ENCODE data around the gene PPP1R14C. TPM values are rescaled to one million over a fixed set of nuclear protein-coding genes. Genes with fewer than 3 reads are reported as not detected.
"Not testable (repeated sequence)": the region's sequence is repeated elsewhere in the genome, so short reads cannot be mapped to it uniquely, and the experiment has no call there.

PPP1R14C gene
- polyA plus RNA-seq, 5 donors: 11.4 to 29.8 (median 18.2) TPM

DNA sequence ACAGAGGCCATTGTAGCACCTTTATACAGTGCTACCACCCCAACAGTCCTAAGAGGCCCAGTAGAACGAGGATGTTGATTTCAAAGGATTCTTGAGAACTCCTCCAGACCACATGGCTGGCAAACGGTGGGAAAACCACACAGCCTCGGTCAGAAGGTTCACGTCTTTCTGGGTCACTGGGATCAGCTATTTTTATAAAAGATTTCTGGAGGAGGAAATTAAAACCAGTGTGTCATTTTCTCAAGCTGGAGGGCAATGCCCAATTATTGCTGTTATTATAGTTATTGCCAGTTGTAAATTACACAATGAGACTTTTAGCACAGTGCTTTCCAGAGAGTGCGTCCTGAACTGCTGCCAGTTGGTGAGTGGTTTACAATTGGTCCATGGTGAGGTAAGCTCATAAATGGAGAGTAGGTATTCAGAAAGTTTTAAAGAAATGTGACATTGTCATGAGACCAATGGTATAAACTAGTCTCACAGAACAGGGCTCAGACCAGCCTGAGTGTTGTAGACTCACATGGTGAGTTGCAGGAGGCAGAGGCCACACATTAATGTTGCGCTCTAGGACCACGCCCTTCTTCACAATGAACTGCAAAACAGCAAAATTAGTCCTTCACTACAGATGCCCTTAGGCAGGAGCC is 8.4 kb upstream of the PPP1R14C start:
- DNase-seq: no peak

DNA sequence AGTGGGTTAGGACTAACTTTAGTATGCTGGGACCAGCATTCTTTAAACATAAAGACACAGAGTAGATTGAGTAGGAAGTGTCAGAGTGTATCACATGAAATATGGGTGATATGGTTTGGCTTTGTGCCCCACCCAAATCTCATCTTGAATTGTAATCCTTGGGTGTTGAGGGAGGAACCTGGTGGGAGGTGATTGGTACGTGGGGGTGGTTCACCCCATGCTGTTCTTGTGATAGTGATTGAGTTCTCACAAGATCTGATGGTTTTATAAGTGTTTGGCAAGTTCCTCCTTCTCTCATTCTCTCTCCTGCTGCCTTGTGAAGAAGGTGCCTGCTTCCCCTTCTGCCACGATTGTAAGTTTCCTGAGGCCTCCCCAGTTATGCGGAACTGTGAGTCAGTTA is 5.1 kb upstream of the PPP1R14C start:
- DNase-seq: not testable (repeated sequence)

DNA sequence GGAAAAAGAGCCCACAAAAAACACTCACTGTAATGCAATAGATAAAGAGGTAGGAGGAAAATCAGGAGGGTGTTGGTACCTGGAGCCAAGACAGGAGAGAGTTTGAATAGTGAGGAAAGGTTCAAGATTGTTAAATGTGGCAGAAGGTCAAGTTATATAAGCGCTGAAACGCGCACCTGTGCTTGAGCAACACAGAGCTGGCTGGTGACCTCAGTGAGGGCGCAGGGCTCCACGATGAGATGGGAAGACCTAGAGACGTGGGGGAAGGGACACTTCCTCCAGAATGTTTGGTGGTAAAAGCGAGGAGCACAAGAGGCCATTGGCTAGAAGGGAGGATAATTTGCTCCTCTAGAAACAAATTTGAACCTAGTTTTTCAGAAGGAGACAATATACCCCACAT is 4.2 kb upstream of the PPP1R14C start:
- DNase-seq: no peak

DNA sequence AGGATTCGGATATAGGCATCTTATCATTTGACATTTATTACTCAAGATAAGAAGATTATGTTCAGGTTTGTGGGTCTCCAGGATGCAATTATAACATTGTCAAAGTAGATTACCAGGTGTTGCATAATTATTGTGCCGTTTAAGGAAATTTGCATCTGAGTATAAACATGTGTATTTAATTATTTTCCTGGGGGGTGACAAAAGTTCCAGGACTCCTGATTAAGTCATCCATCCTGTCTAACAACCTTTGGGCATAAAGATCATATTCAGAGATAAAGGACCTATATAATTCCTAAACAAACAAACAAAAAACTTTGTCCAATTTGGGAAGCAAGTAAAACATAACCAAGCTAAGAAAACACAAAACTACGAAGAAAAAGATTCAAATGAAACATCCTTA is 3.3 kb upstream of the PPP1R14C start:
- DNase-seq: no peak

DNA sequence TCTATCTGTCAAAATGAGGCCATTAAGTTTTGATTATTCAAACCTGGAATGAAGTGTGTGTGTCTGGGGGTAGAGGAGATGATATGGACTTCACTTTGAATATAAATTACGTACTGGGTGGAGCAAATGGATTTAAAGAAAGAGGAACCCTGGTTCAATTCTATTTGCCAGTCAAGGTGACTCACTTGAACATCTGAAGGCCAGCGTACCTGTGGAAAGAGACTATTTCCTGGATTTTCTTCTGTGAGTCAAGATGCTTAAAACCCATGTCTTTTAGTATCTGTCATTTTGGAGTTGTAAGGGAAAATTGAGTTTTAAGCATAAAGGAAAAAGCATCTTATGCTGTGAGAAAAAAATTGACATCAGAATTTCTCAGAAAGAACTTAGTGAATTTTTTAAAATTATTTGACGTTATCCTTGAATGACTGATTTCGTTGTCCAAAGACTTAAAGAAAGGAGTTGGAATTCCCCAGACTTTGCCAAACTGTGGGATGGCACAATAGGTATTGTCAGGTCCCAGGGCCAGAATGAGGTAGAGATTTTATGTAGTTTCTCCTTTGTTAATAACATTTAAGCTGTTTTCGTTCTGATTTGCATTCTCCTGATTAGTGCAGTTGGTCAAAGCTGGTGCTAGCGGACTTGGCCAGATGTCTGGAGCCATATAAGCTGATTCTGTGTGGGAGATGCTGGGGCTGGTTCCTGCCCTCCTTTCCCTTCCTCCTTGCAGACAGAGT is 2.4 kb upstream of the PPP1R14C start:
- no peak for DNase-seq

DNA sequence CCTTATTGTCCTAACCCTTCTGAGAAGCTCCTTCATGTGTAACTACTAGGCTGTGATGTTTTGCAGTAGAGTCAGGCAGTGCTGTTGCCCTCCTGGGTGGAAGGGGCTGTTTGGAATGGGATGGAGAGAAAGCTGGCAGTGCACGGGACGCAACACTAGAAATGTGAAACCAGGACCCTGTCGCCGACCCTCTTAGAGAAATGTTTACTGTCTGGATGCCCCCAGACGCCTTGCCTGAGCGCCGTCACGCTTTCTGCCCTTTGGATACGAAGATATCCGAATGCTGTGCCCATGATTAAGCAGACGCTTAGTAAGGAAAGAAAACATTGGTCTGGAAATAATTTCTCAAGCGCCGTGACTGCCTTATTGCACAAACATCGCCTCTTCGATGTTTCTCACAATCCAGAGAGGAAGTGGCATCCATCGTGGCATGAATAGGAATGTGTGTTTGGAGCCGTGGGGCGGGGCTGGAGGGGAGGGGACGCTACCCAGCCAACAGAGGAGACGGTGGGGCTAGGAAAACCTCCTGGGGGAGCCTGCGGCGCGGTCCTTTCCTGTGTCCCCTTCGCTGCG is 661 bp upstream of the PPP1R14C start:
- DNase-seq: no peak

DNA sequence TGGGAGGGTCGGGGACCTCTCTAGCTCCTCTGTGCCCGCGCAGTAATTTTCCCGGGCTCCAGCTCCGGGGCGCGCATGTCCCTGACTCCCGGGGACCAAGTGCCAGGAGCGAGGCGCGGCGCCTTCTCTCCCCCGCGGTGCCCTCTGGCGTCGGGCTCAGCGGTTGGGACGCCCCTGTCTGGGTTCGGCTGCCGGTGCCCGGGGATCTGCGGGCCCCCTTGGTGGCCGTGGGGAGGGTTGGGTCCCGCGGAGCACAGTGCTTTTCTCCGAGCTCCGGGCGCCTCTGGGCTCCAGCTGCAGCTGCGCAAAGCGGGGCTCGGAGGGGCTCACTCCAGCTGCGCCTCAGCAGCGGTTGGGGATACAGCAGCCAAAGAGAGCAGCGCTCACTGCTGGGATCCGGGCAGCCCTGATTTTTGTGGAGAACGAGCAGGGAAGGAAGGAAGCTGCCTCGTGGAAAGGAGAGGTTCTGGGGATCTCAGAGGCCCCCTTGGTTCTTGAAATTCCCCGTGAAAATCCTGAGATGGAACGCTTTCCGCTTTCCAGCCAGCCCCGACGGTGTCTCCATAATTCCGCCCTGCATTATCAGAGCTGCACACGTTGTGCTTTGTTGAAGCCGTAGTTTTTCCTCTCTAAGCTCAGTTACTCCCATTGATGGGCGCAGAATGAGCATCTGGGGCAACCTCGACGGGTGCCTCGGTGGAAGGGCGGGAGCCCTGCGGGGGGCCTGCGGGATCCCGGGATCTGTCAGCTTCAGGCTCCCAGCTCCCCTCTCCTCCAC is 861 bp downstream of the PPP1R14C start:
- no peak for DNase-seq

DNA sequence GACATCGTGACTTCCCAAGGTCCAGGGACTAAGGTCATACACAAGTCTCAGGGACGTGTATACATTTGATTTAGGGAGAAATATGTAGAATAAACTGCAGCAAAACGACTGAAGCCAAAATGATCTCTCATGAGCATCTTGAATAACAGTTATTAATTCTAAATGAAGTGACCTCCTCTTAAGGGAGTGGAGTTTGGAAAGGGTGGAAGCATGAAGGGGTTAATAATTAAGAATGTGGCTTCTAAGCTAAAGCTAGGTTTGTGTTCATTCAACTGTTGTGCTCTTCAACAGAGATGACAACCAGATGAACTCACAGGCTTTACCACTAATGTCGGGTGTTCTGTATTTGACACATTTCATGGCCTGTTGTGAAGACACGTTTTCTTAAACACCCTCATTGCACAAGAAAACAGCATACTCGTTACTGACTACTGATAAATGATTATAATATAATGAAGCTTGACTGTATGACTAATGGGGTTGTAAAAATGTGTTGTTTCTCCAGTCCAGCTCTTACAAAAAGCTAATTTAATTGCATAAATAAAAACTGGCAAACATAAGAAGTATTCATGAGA is 1.5 kb downstream of the PPP1R14C start:
- no peak for DNase-seq

DNA sequence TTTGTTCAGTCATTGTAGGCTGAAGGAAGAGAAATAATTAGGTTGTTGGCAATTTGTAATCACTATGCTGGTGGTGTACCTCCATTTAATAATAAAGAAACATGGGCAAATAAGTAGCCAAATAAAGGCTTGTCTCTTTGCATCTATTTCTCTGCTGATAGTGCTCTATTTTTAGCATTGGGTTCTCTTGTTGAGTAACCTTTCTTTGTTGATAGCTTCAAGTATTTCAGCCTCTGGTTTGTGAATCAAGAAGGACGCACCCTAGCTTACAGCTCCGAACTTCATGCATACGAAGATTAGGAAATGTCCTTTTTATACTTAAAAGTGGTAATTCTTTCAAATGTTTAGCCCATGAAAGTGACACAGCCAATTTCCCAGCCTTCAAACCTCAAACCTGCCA is 2.6 kb downstream of the PPP1R14C start:
- no peak for DNase-seq

DNA sequence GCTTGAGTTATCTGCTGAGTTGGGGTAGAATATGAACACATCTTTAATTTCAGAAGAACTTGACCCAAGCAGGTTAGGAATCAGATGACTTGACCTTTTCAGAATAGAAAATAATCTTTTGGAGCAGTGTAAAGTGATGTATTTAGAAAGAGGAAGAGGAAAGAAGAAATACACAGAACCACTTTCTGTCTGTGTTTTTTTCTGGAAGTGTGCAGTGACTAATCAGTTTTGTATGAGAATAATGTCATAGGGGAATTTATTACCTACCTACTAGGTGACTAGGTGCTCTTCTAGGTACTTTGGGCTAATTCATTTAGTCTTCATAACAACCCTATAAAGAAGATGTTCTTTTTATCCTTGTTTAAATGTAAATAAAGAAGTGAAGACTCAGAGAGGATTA is 3.0 kb downstream of the PPP1R14C start:
- DNase-seq: no peak

DNA sequence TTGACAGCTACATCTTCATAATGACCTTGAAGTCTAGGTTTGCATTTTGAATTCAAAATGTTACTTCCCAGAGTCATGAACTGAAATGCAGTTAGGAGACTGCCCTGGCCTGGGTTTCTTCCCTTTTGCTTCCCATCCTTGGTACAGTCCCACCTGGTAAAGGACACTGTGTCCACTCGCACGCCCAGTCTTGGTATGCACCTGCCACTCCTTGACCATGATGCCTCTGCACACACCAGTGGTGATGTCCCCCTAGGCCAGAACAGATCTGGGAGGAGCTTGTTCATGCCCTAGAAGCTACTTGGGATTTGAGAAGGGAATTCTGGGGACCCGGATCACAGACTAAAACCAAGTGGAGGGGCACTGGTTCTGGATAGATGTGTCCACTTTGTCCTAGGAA is 3.6 kb downstream of the PPP1R14C start:
- no peak for DNase-seq

DNA sequence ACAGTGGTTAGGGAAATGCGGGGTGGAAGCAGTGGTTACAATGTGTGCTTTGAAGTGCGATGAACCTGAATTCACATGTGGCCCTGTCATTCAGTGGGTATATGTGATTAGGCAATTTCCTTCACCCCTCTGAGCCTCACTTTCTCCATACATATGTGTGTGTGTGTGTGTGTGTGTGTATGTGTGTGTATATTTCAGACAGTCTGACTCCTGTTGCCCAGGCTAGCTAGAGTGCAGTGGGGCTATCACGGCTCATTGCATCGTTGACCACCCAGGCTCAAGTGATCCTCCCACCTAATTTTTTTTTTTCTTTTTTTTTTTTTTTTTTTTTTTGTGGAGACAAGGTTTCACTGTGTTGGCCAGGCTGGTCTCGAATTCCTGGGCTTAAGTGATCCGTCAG is 6.3 kb downstream of the PPP1R14C start:
- no peak for DNase-seq

DNA sequence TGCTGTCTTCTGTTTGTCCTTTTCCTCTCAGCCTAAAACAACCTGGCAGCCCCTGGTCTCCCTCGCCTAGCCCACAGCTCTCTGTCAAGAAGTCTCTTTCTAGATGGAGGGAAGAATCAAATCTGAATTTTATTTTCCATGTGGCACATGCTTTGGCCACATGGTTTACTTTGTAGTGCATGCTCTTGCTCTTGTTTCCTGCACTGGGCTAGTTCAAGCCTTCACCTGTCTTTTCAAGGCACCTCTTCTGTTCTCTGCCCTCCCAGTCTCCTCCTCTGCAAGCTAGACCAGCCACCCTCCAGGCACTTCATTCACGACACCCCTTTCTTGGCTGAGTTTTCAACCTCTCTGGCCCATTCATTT is 7.6 kb downstream of the PPP1R14C start:
- no peak for DNase-seq

DNA sequence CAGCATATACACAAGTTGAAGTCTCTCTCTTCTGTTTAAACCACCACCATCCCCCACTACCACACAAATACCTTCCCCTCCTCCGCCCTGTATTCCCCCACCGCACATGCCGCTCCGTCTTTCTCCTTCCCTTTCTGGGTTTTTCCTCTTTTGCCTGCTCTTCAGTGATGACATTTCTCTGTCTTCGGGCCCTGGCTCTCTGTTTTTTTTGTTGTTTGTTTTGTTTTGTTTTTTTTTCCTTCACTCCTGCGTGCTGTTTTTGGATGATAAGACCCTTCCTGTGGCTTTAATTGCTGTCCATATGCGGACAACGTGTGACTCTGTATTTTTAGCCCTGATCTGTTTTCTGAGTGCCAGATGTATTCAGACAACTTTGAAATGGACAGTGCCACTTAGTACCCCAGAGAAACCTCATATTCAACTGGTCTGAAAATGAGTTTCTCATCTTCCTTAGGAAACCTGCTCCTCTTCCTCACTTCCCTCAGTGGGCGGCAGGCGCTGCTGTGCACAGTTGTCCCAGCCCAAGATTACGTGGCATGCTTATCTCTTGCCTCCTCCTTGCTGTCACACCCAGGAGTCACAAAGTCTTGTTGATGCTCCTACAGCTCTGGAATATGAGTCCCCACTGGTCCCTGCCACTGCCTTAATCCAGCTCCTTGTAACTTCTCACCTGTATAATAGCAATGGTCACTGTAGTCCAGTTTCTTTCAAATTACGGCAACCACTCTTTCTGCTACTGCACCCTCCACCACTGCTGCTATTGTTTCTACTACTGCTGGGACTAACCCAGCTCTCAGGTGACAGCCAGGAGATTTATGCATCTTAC is 8.2 kb downstream of the PPP1R14C start:
- no peak for DNase-seq

DNA sequence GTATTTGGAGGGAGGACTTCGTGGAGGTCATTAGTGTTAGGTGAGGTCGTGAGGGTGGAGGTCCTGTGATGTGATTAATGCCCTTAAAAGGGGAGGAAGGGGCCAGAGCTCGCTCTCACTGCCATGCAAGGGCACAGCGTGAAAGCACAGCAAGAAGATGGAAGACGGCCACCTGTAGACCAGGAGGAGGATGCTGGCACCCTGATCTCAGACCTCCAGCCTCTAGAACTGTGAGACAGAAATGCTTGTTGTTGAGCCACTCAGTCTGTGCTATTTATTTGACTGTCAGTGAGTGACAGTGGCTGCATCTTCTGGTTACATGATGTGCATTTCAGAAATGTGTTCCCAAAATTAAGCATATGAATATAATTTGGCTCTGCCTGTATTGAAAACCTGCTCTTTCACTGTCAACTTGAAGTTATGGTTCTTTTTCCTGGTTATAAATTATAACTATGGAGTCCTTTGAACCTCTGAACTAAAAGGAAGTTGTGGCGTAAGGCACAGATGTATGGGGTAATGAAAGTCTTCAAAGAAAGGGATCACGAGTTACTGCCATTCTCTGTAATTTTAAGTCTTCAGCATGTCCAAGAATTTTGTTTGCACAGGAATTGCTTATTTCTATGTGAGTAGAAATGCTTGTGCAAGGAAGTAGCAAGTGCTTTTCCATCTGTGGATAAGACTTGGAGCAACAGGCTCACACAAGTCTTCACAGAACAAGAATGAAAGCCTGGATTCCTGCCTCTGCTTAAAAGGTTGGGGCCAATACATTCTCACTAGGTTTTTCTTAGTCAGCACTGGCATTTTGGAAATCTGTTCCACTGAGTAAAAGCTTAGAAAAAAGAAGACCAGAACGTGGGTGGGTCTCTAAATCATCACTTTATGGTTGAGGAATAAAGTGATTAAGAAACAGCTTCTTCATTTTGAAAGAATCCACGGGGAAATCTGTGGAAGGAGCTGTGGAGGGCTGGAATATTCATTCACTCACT is 10.3 kb downstream of the PPP1R14C start:
- no peak for DNase-seq

DNA sequence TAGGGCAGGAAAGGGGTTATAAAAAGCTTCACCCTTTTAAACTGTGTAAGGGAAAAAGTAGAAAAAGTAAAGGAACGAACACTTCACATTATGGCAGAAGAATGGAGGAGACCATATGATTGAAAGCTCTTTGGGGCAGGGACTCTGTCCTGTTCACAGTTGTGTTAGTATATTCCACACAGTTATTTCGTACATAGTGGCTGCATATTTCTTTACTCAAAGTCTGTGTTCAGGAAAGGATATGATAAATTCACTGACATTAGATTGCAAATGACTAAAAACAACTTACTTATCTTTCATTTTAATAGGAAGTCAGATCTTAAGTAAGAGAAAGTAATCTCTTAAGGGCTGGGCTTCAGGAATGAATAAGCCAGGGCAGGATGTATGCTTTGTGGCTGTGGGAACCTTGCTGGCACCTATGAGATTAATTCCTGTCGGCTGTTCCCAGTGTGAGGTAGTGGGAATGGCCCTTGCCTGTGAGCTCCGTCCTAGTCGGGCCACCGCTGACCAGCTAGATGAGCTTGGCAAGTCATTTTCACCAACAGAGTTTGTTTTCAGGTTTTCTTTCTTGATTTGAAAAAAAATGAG is 11.2 kb downstream of the PPP1R14C start:
- no peak for DNase-seq

DNA sequence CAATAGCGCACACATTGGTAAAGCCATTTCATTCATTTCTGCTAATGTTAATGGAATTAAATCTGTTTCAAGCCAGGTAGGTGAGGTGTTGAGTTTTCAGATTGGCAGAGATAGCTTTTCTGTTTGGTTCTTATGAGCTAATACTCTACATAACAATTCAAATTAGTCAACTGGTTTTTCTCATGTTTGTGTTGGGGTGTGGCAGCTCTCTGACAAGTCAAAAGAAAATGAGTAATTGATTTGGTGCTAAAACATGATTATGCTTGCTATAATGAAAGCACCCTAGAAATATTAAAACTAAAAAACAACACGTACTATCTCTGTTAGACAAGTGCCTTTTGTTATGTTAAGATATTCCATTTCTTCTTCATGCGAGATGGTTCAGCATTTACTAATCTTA is 13.6 kb downstream of the PPP1R14C start:
- DNase-seq: no peak

DNA sequence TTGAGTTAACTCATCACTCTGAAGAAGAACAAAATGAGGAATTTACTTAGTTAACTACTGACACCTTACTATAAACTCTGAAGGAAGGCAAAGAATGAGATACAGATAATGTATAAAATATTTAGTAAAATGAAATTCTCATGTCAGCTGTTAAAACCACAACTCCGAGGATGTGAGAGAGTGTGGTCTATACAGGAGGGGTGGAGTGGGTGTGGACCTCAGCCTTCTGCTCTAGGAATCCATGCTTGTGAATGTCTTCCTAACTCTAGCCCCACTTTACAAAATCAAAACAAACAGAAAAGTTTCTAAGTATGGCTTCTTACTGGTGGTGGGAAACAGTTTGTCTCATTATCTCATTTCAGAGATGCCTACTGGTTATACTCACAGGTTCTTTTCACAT is 14.2 kb downstream of the PPP1R14C start:
- no peak for DNase-seq

DNA sequence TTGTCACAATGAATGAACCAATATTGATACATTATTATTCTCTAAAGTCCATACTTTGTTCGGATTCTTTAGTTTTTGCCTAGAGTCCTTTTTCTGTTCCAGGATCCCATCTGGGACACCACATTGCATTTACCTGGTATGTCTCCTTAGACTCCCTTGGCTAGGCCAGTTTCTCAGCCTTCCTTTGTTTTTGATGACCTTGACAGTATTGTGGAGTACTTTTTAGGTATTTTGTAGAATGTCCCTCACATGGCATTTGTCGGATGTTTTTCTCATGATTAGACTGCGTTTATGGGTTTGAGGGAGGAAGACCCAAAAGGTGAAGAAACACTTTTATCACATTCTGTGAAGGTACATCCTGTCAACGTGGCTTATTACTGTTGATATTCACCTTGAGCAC is 16.9 kb downstream of the PPP1R14C start:
- no peak for DNase-seq

DNA sequence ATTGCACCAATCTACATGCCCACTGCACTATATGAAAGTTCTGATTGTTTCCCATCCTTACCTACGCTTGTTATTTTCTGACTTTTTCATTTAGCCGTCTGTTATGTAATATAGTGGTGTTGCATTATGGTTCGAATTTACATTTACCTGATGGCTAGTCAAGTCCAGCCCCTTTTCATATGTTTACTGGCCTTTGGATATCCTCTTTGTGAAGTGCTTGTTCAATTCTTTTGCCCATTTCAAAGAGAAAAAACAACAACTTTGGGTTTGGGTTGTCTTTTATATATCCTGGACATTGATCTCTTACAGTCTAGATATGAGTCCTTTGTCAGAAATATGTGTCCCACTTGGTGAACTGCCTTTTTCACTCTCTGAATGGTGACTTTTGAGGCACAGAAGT is 21.1 kb downstream of the PPP1R14C start:
- DNase-seq: no peak

All from right lung (tissue), 5 donors.